Activated naive CD8-positive, alpha-beta T cell (primary cell): ENCODE data around the gene MRPS12.
"Not testable (repeated sequence)": the region's sequence is repeated elsewhere in the genome, so short reads cannot be mapped to it uniquely, and the experiment has no call there.

ENCODE experiments used
- H3K27ac Mint-ChIP-seq: one replicate; pipeline ENCODE4 v1.8.0; 2021; ENCODE audit warnings: mixed read lengths
- H3K27me3 Mint-ChIP-seq: one replicate; pipeline ENCODE4 v1.8.0; 2021; ENCODE audit warnings: mixed read lengths
- H3K36me3 Mint-ChIP-seq: one replicate; pipeline ENCODE4 v1.8.0; 2021; ENCODE audit warnings: mixed read lengths
- H3K4me1 Mint-ChIP-seq: one replicate; pipeline ENCODE4 v1.8.0; 2021; ENCODE audit warnings: low read depth, mixed read lengths
- H3K4me3 Mint-ChIP-seq: one replicate; pipeline ENCODE4 v1.8.0; 2021; ENCODE audit warnings: mild to moderate bottlenecking, mixed read lengths
- H3K9me3 Mint-ChIP-seq: one replicate; pipeline ENCODE4 v1.8.0; 2021; ENCODE audit warnings: low read depth, mixed read lengths

The MRPS12 gene

GRCh38 chr19:38930776-38931520 lies at the start of gene MRPS12:
Gene MRPS12 (plus strand): TSS chr19:38930944. CDS start chr19:38931295, 351 bp downstream.
- Mint-ChIP-seq H3K27me3 (no peaks in the 10 kb centered on the region), H3K9me3 (no peaks in the 10 kb centered on the region), H3K27ac (peak within 1 kb of the TSS; percentile 99), H3K4me3 (peak within 1 kb of the TSS; percentile 98), H3K36me3 (peaks cover 10% of the 10 kb centered on the region), H3K4me1 (peaks cover 28% of the 10 kb centered on the region)

- H3K4me3 Mint-ChIP-seq, result no peak overlapping the region
- peaks cover 12% of the 10 kb centered on the region for H3K4me1 Mint-ChIP-seq
- H3K36me3 Mint-ChIP-seq, result no peaks in the 10 kb centered on the region
- H3K27ac Mint-ChIP-seq, result no peak overlapping the region
- H3K9me3 Mint-ChIP-seq, result no peaks in the 10 kb centered on the region
- no peaks in the 10 kb centered on the region for H3K27me3 Mint-ChIP-seq
Measured at GRCh38 chr19:38883286-38883685, 47.5 kb upstream of the MRPS12 start.

- not testable (repeated sequence) for H3K4me3 Mint-ChIP-seq, H3K27ac Mint-ChIP-seq, H3K27me3 Mint-ChIP-seq, H3K9me3 Mint-ChIP-seq, H3K4me1 Mint-ChIP-seq, H3K36me3 Mint-ChIP-seq
Measured at GRCh38 chr19:38884691-38885090, 46.1 kb upstream of the MRPS12 start.

GRCh38 chr19:38888876-38889275 lies 41.9 kb upstream of the MRPS12 start:
- Mint-ChIP-seq H3K9me3 (no peaks in the 10 kb centered on the region), H3K27ac (no peak overlapping the region), H3K27me3 (no peaks in the 10 kb centered on the region), H3K4me1 (peaks cover 1% of the 10 kb centered on the region), H3K36me3 (no peaks in the 10 kb centered on the region), H3K4me3 (no peak overlapping the region)

GRCh38 chr19:38889803-38890202 lies 40.9 kb upstream of the MRPS12 start:
- H3K36me3 Mint-ChIP-seq, result peaks cover 2% of the 10 kb centered on the region
- peaks cover 3% of the 10 kb centered on the region for H3K4me1 Mint-ChIP-seq
- H3K4me3 Mint-ChIP-seq, result no peak overlapping the region
- H3K27ac Mint-ChIP-seq, result no peak overlapping the region
- H3K9me3 Mint-ChIP-seq, result no peaks in the 10 kb centered on the region
- H3K27me3 Mint-ChIP-seq, result no peaks in the 10 kb centered on the region

- H3K27me3 Mint-ChIP-seq, result no peaks in the 10 kb centered on the region
- H3K4me1 Mint-ChIP-seq, result peaks cover 3% of the 10 kb centered on the region
- no peak overlapping the region for H3K4me3 Mint-ChIP-seq
Measured at GRCh38 chr19:38890686-38891085, 40.1 kb upstream of the MRPS12 start.

GRCh38 chr19:38891771-38892170 lies 39.0 kb upstream of the MRPS12 start:
- H3K4me1 Mint-ChIP-seq, result peaks cover 3% of the 10 kb centered on the region
- H3K27ac Mint-ChIP-seq, result no peak overlapping the region
- peaks cover 2% of the 10 kb centered on the region for H3K36me3 Mint-ChIP-seq
- H3K27me3 Mint-ChIP-seq, result no peaks in the 10 kb centered on the region
- no peaks in the 10 kb centered on the region for H3K9me3 Mint-ChIP-seq
- H3K4me3 Mint-ChIP-seq, result no peak overlapping the region

More at GRCh38 chr19:38890686-38891085, 40.1 kb upstream of the MRPS12 start:
- H3K9me3 Mint-ChIP-seq, result no peaks in the 10 kb centered on the region
- H3K36me3 Mint-ChIP-seq, result peaks cover 2% of the 10 kb centered on the region
- H3K27ac Mint-ChIP-seq, result no peak overlapping the region

- Mint-ChIP-seq H3K36me3 (peaks cover 2% of the 10 kb centered on the region), H3K27ac (no peak overlapping the region), H3K4me1 (peaks cover 8% of the 10 kb centered on the region), H3K4me3 (no peak overlapping the region), H3K27me3 (no peaks in the 10 kb centered on the region), H3K9me3 (no peaks in the 10 kb centered on the region)
Measured at GRCh38 chr19:38892841-38893240, 37.9 kb upstream of the MRPS12 start.

- H3K4me3 Mint-ChIP-seq, result no peak overlapping the region
- peaks cover 2% of the 10 kb centered on the region for H3K36me3 Mint-ChIP-seq
- H3K27ac Mint-ChIP-seq, result no peak overlapping the region
- H3K4me1 Mint-ChIP-seq, result peaks cover 13% of the 10 kb centered on the region
- no peaks in the 10 kb centered on the region for H3K9me3 Mint-ChIP-seq
- H3K27me3 Mint-ChIP-seq, result no peaks in the 10 kb centered on the region
Measured at GRCh38 chr19:38893341-38893771, 37.4 kb upstream of the MRPS12 start.

GRCh38 chr19:38894968-38895367 lies 35.8 kb upstream of the MRPS12 start:
- no peak overlapping the region for H3K27ac Mint-ChIP-seq
- H3K27me3 Mint-ChIP-seq, result no peaks in the 10 kb centered on the region
- no peaks in the 10 kb centered on the region for H3K9me3 Mint-ChIP-seq
- no peak overlapping the region for H3K4me3 Mint-ChIP-seq
- peaks cover 21% of the 10 kb centered on the region for H3K4me1 Mint-ChIP-seq
- H3K36me3 Mint-ChIP-seq, result peaks cover 2% of the 10 kb centered on the region

- Mint-ChIP-seq H3K9me3 (no peaks in the 10 kb centered on the region), H3K36me3 (peaks cover 2% of the 10 kb centered on the region), H3K27ac (peak overlapping the region; percentile 90), H3K4me1 (peaks cover 37% of the 10 kb centered on the region), H3K27me3 (no peaks in the 10 kb centered on the region), H3K4me3 (peak overlapping the region; percentile 96)
Measured at GRCh38 chr19:38898788-38899446, 31.8 kb upstream of the MRPS12 start.

- Mint-ChIP-seq H3K4me3 (peak within 1 kb of the TSS; percentile 99), H3K27ac (peak within 1 kb of the TSS; percentile 96), H3K4me1 (peaks cover 43% of the 10 kb centered on the region), H3K27me3 (no peaks in the 10 kb centered on the region), H3K36me3 (peaks cover 5% of the 10 kb centered on the region), H3K9me3 (no peaks in the 10 kb centered on the region)
Measured at GRCh38 chr19:38899447-38900201, 31.1 kb upstream of the MRPS12 start, which contains the start of the genes NFKBIB and SIRT2. Gene NFKBIB (plus strand): TSS chr19:38899969. CDS start chr19:38900033, 64 bp downstream. Gene SIRT2 (minus strand): TSS chr19:38899618. CDS start chr19:38899521, 97 bp downstream.

- H3K27ac Mint-ChIP-seq, result peak overlapping the region; percentile 96
- H3K4me1 Mint-ChIP-seq, result peaks cover 42% of the 10 kb centered on the region
- H3K9me3 Mint-ChIP-seq, result no peaks in the 10 kb centered on the region
- H3K27me3 Mint-ChIP-seq, result no peaks in the 10 kb centered on the region
- peaks cover 4% of the 10 kb centered on the region for H3K36me3 Mint-ChIP-seq
- H3K4me3 Mint-ChIP-seq, result peak overlapping the region; percentile 99
Measured at GRCh38 chr19:38900202-38900629, 30.5 kb upstream of the MRPS12 start.

GRCh38 chr19:38900743-38901190 lies 30.0 kb upstream of the MRPS12 start:
- H3K36me3 Mint-ChIP-seq, result peaks cover 4% of the 10 kb centered on the region
- peak overlapping the region; percentile 99 for H3K4me3 Mint-ChIP-seq
- H3K27me3 Mint-ChIP-seq, result no peaks in the 10 kb centered on the region
- H3K27ac Mint-ChIP-seq, result peak overlapping the region; percentile 96
- H3K4me1 Mint-ChIP-seq, result peaks cover 42% of the 10 kb centered on the region
- H3K9me3 Mint-ChIP-seq, result no peaks in the 10 kb centered on the region

GRCh38 chr19:38901683-38902082 lies 29.1 kb upstream of the MRPS12 start:
- peak overlapping the region; percentile 99 for H3K4me3 Mint-ChIP-seq
- no peaks in the 10 kb centered on the region for H3K27me3 Mint-ChIP-seq
- H3K4me1 Mint-ChIP-seq, result peaks cover 42% of the 10 kb centered on the region
- no peaks in the 10 kb centered on the region for H3K9me3 Mint-ChIP-seq
- H3K36me3 Mint-ChIP-seq, result peaks cover 4% of the 10 kb centered on the region
- no peak overlapping the region for H3K27ac Mint-ChIP-seq
